MM.1S (cell line): ENCODE measurements around the gene ADAMTS12.

ENCODE experiments used
- DNase-seq: peaks from one replicate; pipeline ENCODE4 v3.0.0-alpha.2; 2015
- H2AFZ ChIP-seq: fragments of 300-600 bp; sonication (generic); 2 replicates; pipeline ENCODE4 v1.6.0; 2016; ENCODE audit warnings: antibody characterized with exemption, low read length
- H3F3A ChIP-seq: fragments of 300-600 bp; sonication (generic); 2 replicates; pipeline ENCODE4 v1.6.1; 2016; ENCODE audit warnings: mild to moderate bottlenecking, antibody characterized with exemption, low read length, moderate library complexity, mixed read lengths; ENCODE audit not compliant: insufficient read depth
- H3K27ac ChIP-seq: fragments of 300-600 bp; sonication (generic); 2 replicates; pipeline ENCODE4 v1.5.1; 2016; ENCODE audit warnings: mild to moderate bottlenecking, low read length
- H3K27me3 ChIP-seq: fragments of 300-600 bp; sonication (generic); replicated peaks from 2 replicates; pipeline ENCODE4 v1.6.0; 2016; ENCODE audit warnings: low read length; ENCODE audit not compliant: insufficient read depth
- H3K36me3 ChIP-seq: fragments of 300-600 bp; sonication (generic); replicated peaks from 2 replicates; pipeline ENCODE4 v1.6.1; 2016; ENCODE audit warnings: mild to moderate bottlenecking, low read length, mixed read lengths; ENCODE audit not compliant: insufficient read depth
- H3K4me1 ChIP-seq: fragments of 300-600 bp; sonication (generic); 2 replicates; pipeline ENCODE4 v1.6.1; 2016; ENCODE audit warnings: low read length, mixed read lengths
- H3K4me2 ChIP-seq: fragments of 300-600 bp; sonication (generic); 2 replicates; pipeline ENCODE4 v1.6.0; 2016; ENCODE audit warnings: low read depth, low read length
- H3K4me3 ChIP-seq: fragments of 300-600 bp; sonication (generic); 2 replicates; pipeline ENCODE4 v1.5.1; 2016; ENCODE audit warnings: low read length, mixed read lengths
- H3K79me2 ChIP-seq: fragments of 300-600 bp; sonication (generic); 2 replicates; pipeline ENCODE4 v1.6.1; 2016; ENCODE audit warnings: mixed run types, low read length, mixed read lengths
- H3K9ac ChIP-seq: fragments of 300-600 bp; sonication (generic); 2 replicates; pipeline ENCODE4 v1.6.1; 2016; ENCODE audit warnings: low read length, mixed read lengths
- H3K9me2 ChIP-seq: fragments of 300-600 bp; sonication (generic); replicated peaks from 2 replicates; pipeline ENCODE4 v1.6.1; 2016; ENCODE audit warnings: mild to moderate bottlenecking, low read length, mixed read lengths; ENCODE audit not compliant: insufficient read depth
- H3K9me3 ChIP-seq: fragments of 300-600 bp; sonication (generic); replicated peaks from 2 replicates; pipeline ENCODE4 v1.6.1; 2016; ENCODE audit warnings: mild to moderate bottlenecking, low read length, mixed read lengths; ENCODE audit not compliant: insufficient read depth
- H4K20me1 ChIP-seq: fragments of 300-600 bp; sonication (generic); 2 replicates; pipeline ENCODE4 v1.6.1; 2016; ENCODE audit warnings: mild to moderate bottlenecking, low read length, moderate library complexity, mixed read lengths; ENCODE audit not compliant: insufficient read depth
- EZH2 ChIP-seq: fragments of 300-600 bp; sonication (generic); optimal IDR thresholded peaks from 2 replicates; pipeline ENCODE3; 2017; ENCODE audit warnings: low read depth, mild to moderate bottlenecking, antibody characterized with exemption, low read length, mixed read lengths
- EZH2phosphoT487 ChIP-seq: fragments of 300-600 bp; sonication (generic); IDR thresholded peaks from 2 replicates; pipeline ENCODE4 v1.6.1; 2018; ENCODE audit warnings: antibody characterized with exemption, low read length
- TF ChIP-seq, protein P1 (sequence below): fragments of 300-600 bp; sonication (generic); IDR thresholded peaks from 2 replicates; pipeline ENCODE4 v1.5.1; 2016; ENCODE audit warnings: antibody characterized with exemption, low read length, mixed read lengths

Gene ADAMTS12

DNA sequence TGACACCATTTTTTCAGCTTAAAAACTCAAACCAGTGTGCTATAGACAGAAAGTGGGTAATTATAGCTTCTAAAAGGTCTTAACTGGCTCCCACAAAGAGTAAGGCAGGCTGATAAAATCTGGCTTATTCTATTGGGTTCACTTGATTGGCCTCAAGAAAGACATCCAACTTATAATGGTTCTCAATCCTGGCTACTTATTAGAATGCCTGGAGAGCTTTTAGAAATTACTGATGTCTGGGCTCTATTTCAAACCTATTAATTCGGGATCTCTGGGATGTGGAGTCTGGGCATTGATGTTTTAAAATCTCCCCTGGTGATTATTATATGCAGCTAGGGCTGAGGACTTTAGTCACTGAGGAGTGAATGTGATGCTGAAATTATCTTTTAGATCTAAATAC, 263.0 kb downstream of the ADAMTS12 start:
- Histone ChIP-seq H3K4me1 (no peaks in the 10 kb centered on the region), H3K27ac (no peak overlapping the region)
- no peak for TF ChIP-seq EZH2
- TF ChIP-seq, protein P1, sequence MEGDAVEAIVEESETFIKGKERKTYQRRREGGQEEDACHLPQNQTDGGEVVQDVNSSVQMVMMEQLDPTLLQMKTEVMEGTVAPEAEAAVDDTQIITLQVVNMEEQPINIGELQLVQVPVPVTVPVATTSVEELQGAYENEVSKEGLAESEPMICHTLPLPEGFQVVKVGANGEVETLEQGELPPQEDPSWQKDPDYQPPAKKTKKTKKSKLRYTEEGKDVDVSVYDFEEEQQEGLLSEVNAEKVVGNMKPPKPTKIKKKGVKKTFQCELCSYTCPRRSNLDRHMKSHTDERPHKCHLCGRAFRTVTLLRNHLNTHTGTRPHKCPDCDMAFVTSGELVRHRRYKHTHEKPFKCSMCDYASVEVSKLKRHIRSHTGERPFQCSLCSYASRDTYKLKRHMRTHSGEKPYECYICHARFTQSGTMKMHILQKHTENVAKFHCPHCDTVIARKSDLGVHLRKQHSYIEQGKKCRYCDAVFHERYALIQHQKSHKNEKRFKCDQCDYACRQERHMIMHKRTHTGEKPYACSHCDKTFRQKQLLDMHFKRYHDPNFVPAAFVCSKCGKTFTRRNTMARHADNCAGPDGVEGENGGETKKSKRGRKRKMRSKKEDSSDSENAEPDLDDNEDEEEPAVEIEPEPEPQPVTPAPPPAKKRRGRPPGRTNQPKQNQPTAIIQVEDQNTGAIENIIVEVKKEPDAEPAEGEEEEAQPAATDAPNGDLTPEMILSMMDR = no peak
- no peak for TF ChIP-seq EZH2phosphoT487

DNA sequence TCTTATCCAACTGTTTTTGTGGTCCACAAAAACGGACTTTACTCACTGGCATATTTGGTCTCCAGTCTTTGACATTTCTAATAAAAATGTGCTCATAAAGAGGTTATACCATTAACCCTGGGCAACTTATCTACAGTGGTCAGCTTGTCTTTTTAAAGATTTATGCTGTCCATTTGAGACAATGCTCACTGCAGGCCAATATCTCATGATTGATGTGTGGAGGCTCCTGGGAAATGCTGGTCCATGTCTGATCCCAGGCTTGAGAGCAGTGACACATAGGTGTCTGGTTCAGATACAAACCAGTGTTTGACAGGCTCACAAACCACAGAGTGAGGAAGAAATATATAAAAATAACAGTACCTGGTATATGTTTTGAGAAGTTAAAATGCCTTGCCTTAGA, 270.3 kb downstream of the ADAMTS12 start:
- no peak for TF ChIP-seq EZH2
- TF ChIP-seq EZH2phosphoT487 = no peak
- TF ChIP-seq, protein P1 = no peak
- Histone ChIP-seq H3K27me3 (no peaks in the 10 kb centered on the region), H3F3A (no peaks in the 10 kb centered on the region), H3K79me2 (no peaks in the 10 kb centered on the region), H3K4me3 (no peak overlapping the region), H3K4me1 (no peaks in the 10 kb centered on the region), H3K9me3 (no peaks in the 10 kb centered on the region), H4K20me1 (no peaks in the 10 kb centered on the region), H3K36me3 (no peaks in the 10 kb centered on the region), H3K9me2 (no peaks in the 10 kb centered on the region), H2AFZ (no peak overlapping the region), H3K4me2 (no peak overlapping the region), H3K9ac (no peak overlapping the region), H3K27ac (no peak overlapping the region)
- no peak for DNase-seq

More for the DNA sequence above, 263.0 kb downstream of the ADAMTS12 start:
- no peak for DNase-seq
- no peak overlapping the region for H3K4me2 ChIP-seq
- no peaks in the 10 kb centered on the region for H3F3A ChIP-seq
- H3K9me2 ChIP-seq = no peaks in the 10 kb centered on the region
- H4K20me1 ChIP-seq = no peaks in the 10 kb centered on the region
- no peak overlapping the region for H3K4me3 ChIP-seq
- H2AFZ ChIP-seq = no peak overlapping the region
- H3K9ac ChIP-seq = no peak overlapping the region
- no peaks in the 10 kb centered on the region for H3K36me3 ChIP-seq
- H3K79me2 ChIP-seq = no peaks in the 10 kb centered on the region
- H3K27me3 ChIP-seq = no peaks in the 10 kb centered on the region
- no peaks in the 10 kb centered on the region for H3K9me3 ChIP-seq

DNA sequence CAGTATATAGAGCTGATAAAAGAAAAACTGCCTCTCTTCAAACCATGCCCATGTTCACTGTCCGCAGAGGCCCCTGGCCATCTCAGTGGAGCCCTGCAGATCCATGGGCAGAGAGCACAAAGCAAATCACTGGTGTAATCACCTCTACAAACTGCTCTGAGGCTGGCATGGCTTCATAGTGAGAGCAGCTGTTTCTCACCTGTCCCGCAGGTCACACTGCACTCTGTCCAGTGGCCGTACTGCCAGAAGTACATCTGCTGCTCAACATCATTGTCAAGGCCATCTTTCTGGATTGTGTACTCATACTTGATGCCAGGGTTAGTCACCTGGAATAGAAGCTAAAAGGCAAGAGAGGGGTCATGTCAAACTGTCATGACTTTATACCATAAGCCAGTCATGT, 277.8 kb downstream of the ADAMTS12 start:
- Histone ChIP-seq H3K4me3 (no peak overlapping the region), H4K20me1 (no peaks in the 10 kb centered on the region), H3K27ac (no peak overlapping the region), H3K27me3 (no peaks in the 10 kb centered on the region), H3K9me2 (no peaks in the 10 kb centered on the region), H3K9me3 (no peaks in the 10 kb centered on the region), H3K9ac (no peak overlapping the region), H2AFZ (no peak overlapping the region), H3K4me1 (no peaks in the 10 kb centered on the region), H3K4me2 (no peak overlapping the region), H3K79me2 (no peaks in the 10 kb centered on the region), H3K36me3 (no peaks in the 10 kb centered on the region), H3F3A (no peaks in the 10 kb centered on the region)
- TF ChIP-seq, protein P1 = no peak
- no peak for TF ChIP-seq EZH2phosphoT487
- TF ChIP-seq EZH2 = no peak
- DNase-seq = no peak
